Measurements from ENCODE around the gene HNRNPM.

GRCh38 chr19:8490873-8491272 is 46.1 kb downstream of the HNRNPM start:
- TF ChIP-seq POLR2A (IDR thresholded peaks at IDR 0.05) (no peak), EP300 (IDR thresholded peaks at IDR 0.05) (no peak)
- TF ChIP-seq, protein P1, sequence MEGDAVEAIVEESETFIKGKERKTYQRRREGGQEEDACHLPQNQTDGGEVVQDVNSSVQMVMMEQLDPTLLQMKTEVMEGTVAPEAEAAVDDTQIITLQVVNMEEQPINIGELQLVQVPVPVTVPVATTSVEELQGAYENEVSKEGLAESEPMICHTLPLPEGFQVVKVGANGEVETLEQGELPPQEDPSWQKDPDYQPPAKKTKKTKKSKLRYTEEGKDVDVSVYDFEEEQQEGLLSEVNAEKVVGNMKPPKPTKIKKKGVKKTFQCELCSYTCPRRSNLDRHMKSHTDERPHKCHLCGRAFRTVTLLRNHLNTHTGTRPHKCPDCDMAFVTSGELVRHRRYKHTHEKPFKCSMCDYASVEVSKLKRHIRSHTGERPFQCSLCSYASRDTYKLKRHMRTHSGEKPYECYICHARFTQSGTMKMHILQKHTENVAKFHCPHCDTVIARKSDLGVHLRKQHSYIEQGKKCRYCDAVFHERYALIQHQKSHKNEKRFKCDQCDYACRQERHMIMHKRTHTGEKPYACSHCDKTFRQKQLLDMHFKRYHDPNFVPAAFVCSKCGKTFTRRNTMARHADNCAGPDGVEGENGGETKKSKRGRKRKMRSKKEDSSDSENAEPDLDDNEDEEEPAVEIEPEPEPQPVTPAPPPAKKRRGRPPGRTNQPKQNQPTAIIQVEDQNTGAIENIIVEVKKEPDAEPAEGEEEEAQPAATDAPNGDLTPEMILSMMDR (IDR thresholded peaks at IDR 0.05) = no peak

Data from ovary (tissue), 3 donors.